ENCODE data around the gene TLR7.

GRCh38 chrX:12912791-12913482 is 46.1 kb downstream of the TLR7 start:
- TF ChIP-seq HOXA7 (CRISPR knock-in tag; IDR thresholded peaks at IDR 0.05; ENCODE audit: borderline replicate concordance) = no peak
- no peak for TF ChIP-seq ZNF148 (tag by site-specific recombination; IDR thresholded peaks at IDR 0.05; ENCODE audit: borderline replicate concordance)
- TF ChIP-seq ZNF202 (tag by site-specific recombination; IDR thresholded peaks at IDR 0.05; ENCODE audit: borderline replicate concordance) = no peak
- no peak for TF ChIP-seq CTCF (tag by site-specific recombination; IDR thresholded peaks at IDR 0.05)
- no peak for TF ChIP-seq MYNN (tag by site-specific recombination; IDR thresholded peaks at IDR 0.05; ENCODE audit: borderline replicate concordance)
- TF ChIP-seq TCF7L2 (IDR thresholded peaks at IDR 0.05; ENCODE audit: borderline replicate concordance, low read depth, low read length) = no peak
- no peak for TF ChIP-seq PRDM4 (tag by site-specific recombination; IDR thresholded peaks at IDR 0.05)
- TF ChIP-seq ZSCAN5A (tag by site-specific recombination; IDR thresholded peaks at IDR 0.05) = no peak
- TF ChIP-seq PRDM1 (tag by site-specific recombination; IDR thresholded peaks at IDR 0.05) = no peak
- no peak for TF ChIP-seq REST (tag by site-specific recombination; IDR thresholded peaks at IDR 0.05)
- TF ChIP-seq PBX3 (CRISPR knock-in tag; IDR thresholded peaks at IDR 0.05) = no peak
- no peak for TF ChIP-seq ZNF248 (tag by site-specific recombination; IDR thresholded peaks at IDR 0.05)

Measured in HEK293 (cell line).